RWPE1 (cell line): Measurements from ENCODE around the gene CLDN9.

ENCODE experiments used
- CTCF ChIA-PET: fragments of 350-600 bp; sonication (Branson Sonifier 250); formaldehyde crosslinking; extraction: SDS; loops from one replicate; lab custom pipeline; 2021; lab: Yijun Ruan, JAX
- POLR2A ChIA-PET: fragments of 400-600 bp; formaldehyde crosslinking; extraction: SDS; loops from one replicate; lab custom pipeline; 2020; ENCODE audit warnings: antibody characterized with exemption; ENCODE audit not compliant: low non-redundant PET; lab: Yijun Ruan, JAX
- DNase-seq: peaks from one replicate; pipeline ENCODE4 v3.0.0; 2012; ENCODE audit warnings: low spot score
- H3K27ac ChIP-seq: fragments of 450-650 bp; 2 replicates; pipeline ENCODE4 v1.5.1; 2017
- CTCF ChIP-seq: fragments of 450-650 bp; conservative IDR thresholded peaks from 2 replicates; pipeline ENCODE4 v1.5.1; 2017; ENCODE audit warnings: low read depth, mild to moderate bottlenecking

Gene CLDN9

GRCh38 chr16:2980227-2981176, 32.2 kb upstream of the CLDN9 start, which contains the start of gene PKMYT1:
Gene PKMYT1 (minus strand): TSS chr16:2980446. CDS start chr16:2979657, 789 bp downstream.
- H3K27ac ChIP-seq: peak within 1 kb of the TSS; percentile 84
- DNase-seq: peak; percentile 99
- ChIA-PET POLR2A (interaction anchor here (0.5 to 1.5 kb wide), 4 partner anchors 10 to 58 kb away, joined by 3 to 7 read pairs (median 3); partner anchors contain the start of gene PAQR4), CTCF (interaction anchor here (0.6 to 1.5 kb wide), 5 partner anchors 8 to 66 kb away, joined by 3 to 8 read pairs (median 6); partner anchors contain the start of gene MMP25)
- TF ChIP-seq CTCF: no peak

GRCh38 chr16:2981177-2981898, 31.4 kb upstream of the CLDN9 start:
- ChIA-PET CTCF (interaction anchor here (0.7 to 1.0 kb wide), 3 partner anchors 9 to 65 kb away, joined by 3 to 8 read pairs (median 3); partner anchors contain the start of gene MMP25), POLR2A (interaction anchor here (0.5 to 1.5 kb wide), 4 partner anchors 11 to 59 kb away, joined by 3 to 7 read pairs (median 3); partner anchors contain the start of gene PAQR4)
- peak overlapping the region; percentile 84 for H3K27ac ChIP-seq
- TF ChIP-seq CTCF: no peak
- no peak for DNase-seq

GRCh38 chr16:2981899-2982250, 30.8 kb upstream of the CLDN9 start:
- H3K27ac ChIP-seq: peak overlapping the region; percentile 84
- ChIA-PET CTCF (interaction anchor here (0.6 to 1.0 kb wide), 2 partner anchors 11 to 1185 kb away, joined by 3 read pairs; no protein-coding TSS in a partner anchor), POLR2A (no interaction called here)
- TF ChIP-seq CTCF: no peak
- no peak for DNase-seq

GRCh38 chr16:2982402-2982801, 30.3 kb upstream of the CLDN9 start:
- TF ChIP-seq CTCF: no peak
- POLR2A ChIA-PET: interaction anchor here (0.7 kb wide), 2 partner anchors 40 to 714 kb away, joined by 5 to 6 read pairs; no protein-coding TSS in a partner anchor
- CTCF ChIA-PET: interaction anchor here (0.6 to 1.8 kb wide), 3 partner anchors 10 to 1184 kb away, joined by 3 to 8 read pairs (median 4); no protein-coding TSS in a partner anchor
- no peak for DNase-seq
- H3K27ac ChIP-seq: peak overlapping the region; percentile 66

GRCh38 chr16:2983706-2984136, 29.0 kb upstream of the CLDN9 start:
- POLR2A ChIA-PET: no interaction called here
- DNase-seq: peak; percentile 89
- CTCF ChIA-PET: interaction anchor here (1.1 to 1.8 kb wide), 2 partner anchors 11 to 35 kb away, joined by 3 to 8 read pairs; no protein-coding TSS in a partner anchor
- peak overlapping the region; percentile 66 for H3K27ac ChIP-seq
- peak; percentile 96 for TF ChIP-seq CTCF
